Measurements from ENCODE around the gene BATF3.

BATF3 gene

GRCh38 chr1:212684076-212684475 is 15.6 kb downstream of the BATF3 start:
- Histone ChIP-seq H3K27me3 (ENCODE audit: control insufficient read depth, insufficient read depth, low read length) (no peaks in the 10 kb centered on the region; the same call in 1 of the 2 replicates), H3K36me3 (ENCODE audit: control insufficient read depth, insufficient read depth, low read length) (no peaks in the 10 kb centered on the region), H3K9me3 (ENCODE audit: control insufficient read depth, insufficient read depth, low read length) (no peaks in the 10 kb centered on the region), H3K4me3 (ENCODE audit: low read length) (no peak overlapping the region), H3K4me1 (ENCODE audit: control insufficient read depth, insufficient read depth, low read length) (no peaks in the 10 kb centered on the region; the same call in 1 of the 2 replicates), H3K27ac (ENCODE audit: low read length) (no peak overlapping the region)
- WGBS (ENCODE audit: insufficient coverage, insufficient read length) = no CpG with 5 or more reads among the region's 6 CpGs
- no peak for DNase-seq (ENCODE audit: low read depth, low spot score)

GRCh38 chr1:212683357-212683722 is 16.3 kb downstream of the BATF3 start:
- DNase-seq (ENCODE audit: low read depth, low spot score) = no peak
- H3K36me3 ChIP-seq (ENCODE audit: control insufficient read depth, insufficient read depth, low read length) = no peaks in the 10 kb centered on the region
- no peaks in the 10 kb centered on the region; the same call in 1 of the 2 replicates for H3K4me1 ChIP-seq (ENCODE audit: control insufficient read depth, insufficient read depth, low read length)
- no peak overlapping the region for H3K27ac ChIP-seq (ENCODE audit: low read length)
- no peaks in the 10 kb centered on the region; the same call in 1 of the 2 replicates for H3K27me3 ChIP-seq (ENCODE audit: control insufficient read depth, insufficient read depth, low read length)
- no peaks in the 10 kb centered on the region for H3K9me3 ChIP-seq (ENCODE audit: control insufficient read depth, insufficient read depth, low read length)
- no CpG with 5 or more reads among the region's 7 CpGs for WGBS (ENCODE audit: insufficient coverage, insufficient read length)
- H3K4me3 ChIP-seq (ENCODE audit: low read length) = no peak overlapping the region

GRCh38 chr1:212680680-212681389 is 18.8 kb downstream of the BATF3 start:
- no CpG with 5 or more reads among the region's 4 CpGs for WGBS (ENCODE audit: insufficient coverage, insufficient read length)
- no peaks in the 10 kb centered on the region for H3K36me3 ChIP-seq (ENCODE audit: control insufficient read depth, insufficient read depth, low read length)
- H3K9me3 ChIP-seq (ENCODE audit: control insufficient read depth, insufficient read depth, low read length) = no peaks in the 10 kb centered on the region
- no peak overlapping the region for H3K27ac ChIP-seq (ENCODE audit: low read length)
- H3K4me1 ChIP-seq (ENCODE audit: control insufficient read depth, insufficient read depth, low read length) = no peaks in the 10 kb centered on the region; the same call in 1 of the 2 replicates
- no peak for DNase-seq (ENCODE audit: low read depth, low spot score)
- no peaks in the 10 kb centered on the region for H3K27me3 ChIP-seq (ENCODE audit: control insufficient read depth, insufficient read depth, low read length)
- H3K4me3 ChIP-seq (ENCODE audit: low read length) = no peak overlapping the region

GRCh38 chr1:212678456-212679410 is 20.9 kb downstream of the BATF3 start:
- no peaks in the 10 kb centered on the region for H3K27me3 ChIP-seq (ENCODE audit: control insufficient read depth, insufficient read depth, low read length)
- no peaks in the 10 kb centered on the region for H3K9me3 ChIP-seq (ENCODE audit: control insufficient read depth, insufficient read depth, low read length)
- no peak overlapping the region for H3K4me3 ChIP-seq (ENCODE audit: low read length)
- WGBS (ENCODE audit: insufficient coverage, insufficient read length) = no CpG with 5 or more reads among the region's 11 CpGs
- H3K4me1 ChIP-seq (ENCODE audit: control insufficient read depth, insufficient read depth, low read length) = no peaks in the 10 kb centered on the region; the same call in 1 of the 2 replicates
- no peak overlapping the region for H3K27ac ChIP-seq (ENCODE audit: low read length)
- no peaks in the 10 kb centered on the region for H3K36me3 ChIP-seq (ENCODE audit: control insufficient read depth, insufficient read depth, low read length)
- no peak for DNase-seq (ENCODE audit: low read depth, low spot score)

GRCh38 chr1:212677573-212677972 is 22.1 kb downstream of the BATF3 start:
- Histone ChIP-seq H3K4me1 (ENCODE audit: control insufficient read depth, insufficient read depth, low read length) (no peaks in the 10 kb centered on the region), H3K9me3 (ENCODE audit: control insufficient read depth, insufficient read depth, low read length) (no peaks in the 10 kb centered on the region), H3K27ac (ENCODE audit: low read length) (no peak overlapping the region), H3K4me3 (ENCODE audit: low read length) (no peak overlapping the region), H3K27me3 (ENCODE audit: control insufficient read depth, insufficient read depth, low read length) (no peaks in the 10 kb centered on the region), H3K36me3 (ENCODE audit: control insufficient read depth, insufficient read depth, low read length) (no peaks in the 10 kb centered on the region)
- no CpG with 5 or more reads among the region's 4 CpGs for WGBS (ENCODE audit: insufficient coverage, insufficient read length)
- no peak for DNase-seq (ENCODE audit: low read depth, low spot score)

GRCh38 chr1:212677136-212677535 is 22.5 kb downstream of the BATF3 start:
- Histone ChIP-seq H3K27ac (ENCODE audit: low read length) (no peak overlapping the region), H3K4me3 (ENCODE audit: low read length) (no peak overlapping the region), H3K9me3 (ENCODE audit: control insufficient read depth, insufficient read depth, low read length) (no peaks in the 10 kb centered on the region), H3K27me3 (ENCODE audit: control insufficient read depth, insufficient read depth, low read length) (no peaks in the 10 kb centered on the region), H3K36me3 (ENCODE audit: control insufficient read depth, insufficient read depth, low read length) (no peaks in the 10 kb centered on the region), H3K4me1 (ENCODE audit: control insufficient read depth, insufficient read depth, low read length) (no peaks in the 10 kb centered on the region)
- DNase-seq (ENCODE audit: low read depth, low spot score) = no peak
- WGBS (ENCODE audit: insufficient coverage, insufficient read length) = no CpG with 5 or more reads among the region's 4 CpGs

GRCh38 chr1:212675675-212676074 is 24.0 kb downstream of the BATF3 start:
- DNase-seq (ENCODE audit: low read depth, low spot score) = no peak
- H3K27ac ChIP-seq (ENCODE audit: low read length) = no peak overlapping the region
- H3K4me3 ChIP-seq (ENCODE audit: low read length) = no peak overlapping the region
- H3K4me1 ChIP-seq (ENCODE audit: control insufficient read depth, insufficient read depth, low read length) = peaks cover 4% of the 10 kb centered on the region; the same call in 1 of the 2 replicates
- no peaks in the 10 kb centered on the region for H3K9me3 ChIP-seq (ENCODE audit: control insufficient read depth, insufficient read depth, low read length)
- WGBS (ENCODE audit: insufficient coverage, insufficient read length) = no CpG with 5 or more reads among the region's 3 CpGs
- no peaks in the 10 kb centered on the region for H3K36me3 ChIP-seq (ENCODE audit: control insufficient read depth, insufficient read depth, low read length)
- H3K27me3 ChIP-seq (ENCODE audit: control insufficient read depth, insufficient read depth, low read length) = no peaks in the 10 kb centered on the region

GRCh38 chr1:212674872-212675271 is 24.8 kb downstream of the BATF3 start:
- no peak overlapping the region for H3K27ac ChIP-seq (ENCODE audit: low read length)
- no peak for DNase-seq (ENCODE audit: low read depth, low spot score)
- no peaks in the 10 kb centered on the region for H3K9me3 ChIP-seq (ENCODE audit: control insufficient read depth, insufficient read depth, low read length)
- H3K4me1 ChIP-seq (ENCODE audit: control insufficient read depth, insufficient read depth, low read length) = peaks cover 4% of the 10 kb centered on the region; the same call in 1 of the 2 replicates
- H3K36me3 ChIP-seq (ENCODE audit: control insufficient read depth, insufficient read depth, low read length) = no peaks in the 10 kb centered on the region
- no CpG with 5 or more reads among the region's 3 CpGs for WGBS (ENCODE audit: insufficient coverage, insufficient read length)
- H3K4me3 ChIP-seq (ENCODE audit: low read length) = no peak overlapping the region
- H3K27me3 ChIP-seq (ENCODE audit: control insufficient read depth, insufficient read depth, low read length) = no peaks in the 10 kb centered on the region

- Histone ChIP-seq H3K4me1 (ENCODE audit: control insufficient read depth, insufficient read depth, low read length) (peaks cover 4% of the 10 kb centered on the region; the same call in 1 of the 2 replicates), H3K36me3 (ENCODE audit: control insufficient read depth, insufficient read depth, low read length) (no peaks in the 10 kb centered on the region), H3K4me3 (ENCODE audit: low read length) (no peak overlapping the region), H3K9me3 (ENCODE audit: control insufficient read depth, insufficient read depth, low read length) (no peaks in the 10 kb centered on the region), H3K27ac (ENCODE audit: low read length) (no peak overlapping the region), H3K27me3 (ENCODE audit: control insufficient read depth, insufficient read depth, low read length) (no peaks in the 10 kb centered on the region)
- WGBS (ENCODE audit: insufficient coverage, insufficient read length) = no CpG with 5 or more reads among the region's 12 CpGs
- DNase-seq (ENCODE audit: low read depth, low spot score) = no peak
These were observed 28.2 kb downstream of the BATF3 start for GRCh38 chr1:212671342-212672031.

- Histone ChIP-seq H3K27me3 (ENCODE audit: control insufficient read depth, insufficient read depth, low read length) (0 out of 2 replicates have a peak, but pooled peaks cover 2% of the 10 kb centered on the region), H3K4me1 (ENCODE audit: control insufficient read depth, insufficient read depth, low read length) (peaks cover 4% of the 10 kb centered on the region; the same call in 1 of the 2 replicates), H3K27ac (ENCODE audit: low read length) (no peak overlapping the region), H3K36me3 (ENCODE audit: control insufficient read depth, insufficient read depth, low read length) (no peaks in the 10 kb centered on the region), H3K9me3 (ENCODE audit: control insufficient read depth, insufficient read depth, low read length) (no peaks in the 10 kb centered on the region), H3K4me3 (ENCODE audit: low read length) (no peak overlapping the region)
- no peak for DNase-seq (ENCODE audit: low read depth, low spot score)
These were observed 28.8 kb downstream of the BATF3 start for GRCh38 chr1:212670882-212671281.
